Astrocyte (in vitro differentiated cells and primary cell): ENCODE data around the gene RNF26. TPM values are rescaled to one million over a fixed set of nuclear protein-coding genes. Genes with fewer than 3 reads are reported as not detected.

Experiments
- DNase-seq: peaks from one replicate; pipeline ENCODE4 v3.0.0-alpha.2; 2010; ENCODE audit warnings: low read depth
- FAIRE-seq: peaks from 2 replicates; lab custom pipeline; 2011; peaks lifted over from hg19 to GRCh38; lab: Jason Lieb, UNC
- H2AFZ ChIP-seq: 2 replicates; pipeline ENCODE4 v1.6.0; 2012; ENCODE audit warnings: low read depth, low read length, inconsistent platforms
- H3K27ac ChIP-seq: 2 replicates; pipeline ENCODE4 v1.5.1; 2011; ENCODE audit warnings: low read depth, low read length, inconsistent platforms
- H3K27me3 ChIP-seq: 2 replicates; pipeline ENCODE4 v1.6.0; 2011; ENCODE audit warnings: low read length, inconsistent platforms; ENCODE audit not compliant: insufficient read depth
- H3K36me3 ChIP-seq: 2 replicates; pipeline ENCODE4 v1.5.1; 2011; ENCODE audit warnings: low read length, inconsistent platforms; ENCODE audit not compliant: insufficient read depth
- H3K4me1 ChIP-seq: 2 replicates; pipeline ENCODE4 v1.5.1; 2011; ENCODE audit warnings: low read length, inconsistent platforms; ENCODE audit not compliant: insufficient read depth
- H3K4me2 ChIP-seq: 2 replicates; pipeline ENCODE4 v1.6.0; 2012; ENCODE audit warnings: low read length, inconsistent platforms
- H3K4me3 ChIP-seq: 2 replicates; pipeline ENCODE4 v1.5.1; 2011; ENCODE audit warnings: low read depth, mild to moderate bottlenecking, low read length, inconsistent platforms; ENCODE audit not compliant: insufficient read depth
- H3K79me2 ChIP-seq: 2 replicates; pipeline ENCODE4 v1.6.0; 2012; ENCODE audit warnings: mild to moderate bottlenecking, low read length, inconsistent platforms; ENCODE audit not compliant: insufficient read depth
- H3K9ac ChIP-seq: 2 replicates; pipeline ENCODE4 v1.6.0; 2012; ENCODE audit warnings: mild to moderate bottlenecking, low read length, inconsistent platforms
- H3K9me3 ChIP-seq: 2 replicates; pipeline ENCODE4 v1.5.1; 2012; ENCODE audit warnings: low read depth, mild to moderate bottlenecking, low read length, inconsistent platforms; ENCODE audit not compliant: insufficient read depth
- H4K20me1 ChIP-seq: 2 replicates; pipeline ENCODE4 v1.6.0; 2012; ENCODE audit warnings: low read length, inconsistent platforms; ENCODE audit not compliant: insufficient read depth
- H3K27ac Mint-ChIP-seq: one replicate; pipeline ENCODE4 v1.8.0; 2021; ENCODE audit warnings: mild to moderate bottlenecking, mixed read lengths; ENCODE audit not compliant: unreplicated experiment
- H3K27me3 Mint-ChIP-seq: one replicate; pipeline ENCODE4 v1.8.0; 2021; ENCODE audit warnings: low read depth, mixed read lengths; ENCODE audit not compliant: unreplicated experiment
- H3K36me3 Mint-ChIP-seq: one replicate; pipeline ENCODE4 v1.8.0; 2021; ENCODE audit warnings: low read depth, mixed read lengths; ENCODE audit not compliant: unreplicated experiment
- H3K4me1 Mint-ChIP-seq: one replicate; pipeline ENCODE4 v1.8.0; 2021; ENCODE audit warnings: low read depth, mixed read lengths; ENCODE audit not compliant: unreplicated experiment
- H3K4me3 Mint-ChIP-seq: one replicate; pipeline ENCODE4 v1.8.0; 2021; ENCODE audit warnings: mild to moderate bottlenecking, moderate library complexity, mixed read lengths; ENCODE audit not compliant: unreplicated experiment
- H3K9me3 Mint-ChIP-seq: one replicate; pipeline ENCODE4 v1.8.0; 2021; ENCODE audit warnings: mild to moderate bottlenecking, mixed read lengths; ENCODE audit not compliant: unreplicated experiment
- CTCF ChIP-seq: IDR thresholded peaks from 2 replicates; pipeline ENCODE4 v1.5.1; 2011; ENCODE audit warnings: low read depth, mild to moderate bottlenecking, inconsistent platforms, low read length, moderate library complexity; ENCODE audit not compliant: insufficient read depth
- EZH2 ChIP-seq: IDR thresholded peaks from 2 replicates; pipeline ENCODE4 v1.6.1; 2012; ENCODE audit warnings: mild to moderate bottlenecking, low read length, inconsistent platforms; ENCODE audit not compliant: insufficient read depth
- total RNA-seq: library from RNA; stranded (reverse); gene quantifications from 2 replicates; pipeline ENCODE4 v1.2.1, GENCODE V29; 2021

Gene RNF26
- total RNA-seq, 1 donor from 2014 or later, result 31.8 TPM

GRCh38 chr11:119317592-119318239 lies 16.6 kb upstream of the RNF26 start:
- H3K36me3 ChIP-seq, result peaks cover 6% of the 10 kb centered on the region
- FAIRE-seq (no peak), DNase-seq (no peak)
- H3K9ac ChIP-seq, result peak overlapping the region; percentile 28
- H3K27ac ChIP-seq, result peak overlapping the region; percentile 67
- H3K9me3 Mint-ChIP-seq, result no peaks in the 10 kb centered on the region
- peak overlapping the region; percentile 71 for H2AFZ ChIP-seq
- peak overlapping the region; percentile 92 for H3K4me2 ChIP-seq
- H3K36me3 Mint-ChIP-seq, result peaks cover 8% of the 10 kb centered on the region
- no peak for TF ChIP-seq CTCF
- no peak for TF ChIP-seq EZH2
- peaks cover 27% of the 10 kb centered on the region for H3K79me2 ChIP-seq
- peaks cover 22% of the 10 kb centered on the region for H3K4me1 Mint-ChIP-seq
- H3K9me3 ChIP-seq, result no peaks in the 10 kb centered on the region
- peaks cover 56% of the 10 kb centered on the region for H3K4me1 ChIP-seq
- no peaks in the 10 kb centered on the region for H3K27me3 Mint-ChIP-seq
- peak overlapping the region; percentile 58 for H3K27ac Mint-ChIP-seq
- no peak overlapping the region for H3K4me3 ChIP-seq
- H4K20me1 ChIP-seq, result peaks cover 26% of the 10 kb centered on the region
- H3K27me3 ChIP-seq, result no peaks in the 10 kb centered on the region
- H3K4me3 Mint-ChIP-seq, result peak overlapping the region; percentile 66

- Mint-ChIP-seq H3K36me3 (peaks cover 5% of the 10 kb centered on the region), H3K27me3 (no peaks in the 10 kb centered on the region), H3K27ac (peak overlapping the region; percentile 96), H3K4me3 (peak overlapping the region; percentile 73), H3K4me1 (peaks cover 22% of the 10 kb centered on the region), H3K9me3 (no peaks in the 10 kb centered on the region)
- Histone ChIP-seq H3K4me1 (peaks cover 56% of the 10 kb centered on the region), H3K79me2 (peaks cover 27% of the 10 kb centered on the region), H2AFZ (peak overlapping the region; percentile 71), H3K36me3 (peaks cover 6% of the 10 kb centered on the region), H3K4me2 (peak overlapping the region; percentile 67), H3K4me3 (no peak overlapping the region), H3K27me3 (no peaks in the 10 kb centered on the region), H4K20me1 (peaks cover 21% of the 10 kb centered on the region), H3K9ac (peak overlapping the region; percentile 55), H3K27ac (peak overlapping the region; percentile 67), H3K9me3 (no peaks in the 10 kb centered on the region)
- peak; percentile 71 for DNase-seq
- no peak for FAIRE-seq
- TF ChIP-seq EZH2 (no peak), CTCF (no peak)
Measured at GRCh38 chr11:119318240-119319135, 15.8 kb upstream of the RNF26 start.
